ENCODE measurements around the gene C3orf62. TPM values are rescaled to one million over a fixed set of nuclear protein-coding genes. Genes with fewer than 3 reads are reported as not detected.

Gene C3orf62
- 0.43 TPM for total RNA-seq

- Histone ChIP-seq H3K27ac (peak within 1 kb of the TSS; percentile 93 to 96), H3K36me3 (peaks cover 14 to 19% of the 10 kb centered on the region in 2 donors), H3K4me1 (peaks cover 6 to 10% of the 10 kb centered on the region in 2 donors), H3K4me3 (peak within 1 kb of the TSS; percentile 50 to 64), H3K27me3 (no peaks in the 10 kb centered on the region), H3K9me3 (no peaks in the 10 kb centered on the region)
- DNase-seq (ENCODE audit: low spot score in 2 of 2) = peak; percentile 56 to 95
- intact Hi-C loops (cut with DNase I) = loop anchor here (1.0 to 5.0 kb wide), 2 partner anchors 105 to 254 kb away; partner anchors contain the start of genes KLHDC8B and NDUFAF3
- TF ChIP-seq, protein P1, sequence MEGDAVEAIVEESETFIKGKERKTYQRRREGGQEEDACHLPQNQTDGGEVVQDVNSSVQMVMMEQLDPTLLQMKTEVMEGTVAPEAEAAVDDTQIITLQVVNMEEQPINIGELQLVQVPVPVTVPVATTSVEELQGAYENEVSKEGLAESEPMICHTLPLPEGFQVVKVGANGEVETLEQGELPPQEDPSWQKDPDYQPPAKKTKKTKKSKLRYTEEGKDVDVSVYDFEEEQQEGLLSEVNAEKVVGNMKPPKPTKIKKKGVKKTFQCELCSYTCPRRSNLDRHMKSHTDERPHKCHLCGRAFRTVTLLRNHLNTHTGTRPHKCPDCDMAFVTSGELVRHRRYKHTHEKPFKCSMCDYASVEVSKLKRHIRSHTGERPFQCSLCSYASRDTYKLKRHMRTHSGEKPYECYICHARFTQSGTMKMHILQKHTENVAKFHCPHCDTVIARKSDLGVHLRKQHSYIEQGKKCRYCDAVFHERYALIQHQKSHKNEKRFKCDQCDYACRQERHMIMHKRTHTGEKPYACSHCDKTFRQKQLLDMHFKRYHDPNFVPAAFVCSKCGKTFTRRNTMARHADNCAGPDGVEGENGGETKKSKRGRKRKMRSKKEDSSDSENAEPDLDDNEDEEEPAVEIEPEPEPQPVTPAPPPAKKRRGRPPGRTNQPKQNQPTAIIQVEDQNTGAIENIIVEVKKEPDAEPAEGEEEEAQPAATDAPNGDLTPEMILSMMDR (IDR thresholded peaks at IDR 0.05) = no peak
These were observed at the start of gene C3orf62 for GRCh38 chr3:49276475-49277382. Gene C3orf62, minus strand, starts transcription at chr3:49277232. Its CDS starts 360 bp downstream, at chr3:49276872.

DNA sequence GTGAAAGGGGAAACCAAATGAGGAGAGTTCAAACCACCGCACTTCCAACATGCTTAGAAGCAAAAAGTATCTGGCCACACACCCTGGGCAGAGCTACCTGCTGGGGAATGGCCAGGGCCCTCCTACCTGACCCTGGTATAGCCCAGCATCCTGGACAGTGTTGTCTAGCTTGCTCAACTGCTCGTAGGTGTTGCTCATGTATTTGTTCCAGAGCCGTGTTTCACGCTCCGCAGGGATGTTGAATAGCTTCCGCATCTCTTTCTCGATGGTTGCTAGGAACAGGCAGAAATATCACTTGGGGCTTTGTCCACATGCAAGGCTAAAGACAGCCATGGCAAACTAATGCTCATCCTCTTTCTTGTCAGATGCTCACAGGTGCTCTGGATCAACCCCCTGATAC lies 47.7 kb upstream of the C3orf62 start:
- peaks cover 89 to 92% of the 10 kb centered on the region in 2 donors for H3K36me3 ChIP-seq
- H3K27me3 ChIP-seq = no peaks in the 10 kb centered on the region
- DNase-seq (ENCODE audit: low spot score in 2 of 2) = no peak
- TF ChIP-seq, protein P1 (IDR thresholded peaks at IDR 0.05) = no peak
- H3K27ac ChIP-seq = no peak overlapping the region
- no peak overlapping the region for H3K4me3 ChIP-seq
- H3K9me3 ChIP-seq = no peaks in the 10 kb centered on the region
- no peaks in the 10 kb centered on the region for H3K4me1 ChIP-seq
- intact Hi-C loops (cut with DNase I) = no loop called here

GRCh38 chr3:49316696-49317457 lies 39.8 kb upstream of the C3orf62 start:
- no peaks in the 10 kb centered on the region for H3K4me1 ChIP-seq
- no peaks in the 10 kb centered on the region for H3K9me3 ChIP-seq
- no peak overlapping the region for H3K27ac ChIP-seq
- TF ChIP-seq, protein P1 (IDR thresholded peaks at IDR 0.05) = no peak
- no peak overlapping the region for H3K4me3 ChIP-seq
- DNase-seq (ENCODE audit: low spot score in 2 of 2) = no peak
- no peaks in the 10 kb centered on the region for H3K27me3 ChIP-seq
- peaks cover 78 to 85% of the 10 kb centered on the region in 2 donors for H3K36me3 ChIP-seq
- intact Hi-C loops (cut with DNase I) = no loop called here

- no peaks in the 10 kb centered on the region for H3K4me1 ChIP-seq
- peaks cover 64 to 83% of the 10 kb centered on the region in 2 donors for H3K36me3 ChIP-seq
- H3K27ac ChIP-seq = peak overlapping the region in 1 of 2 donors; percentile 19
- intact Hi-C loops (cut with DNase I) = no loop called here
- H3K9me3 ChIP-seq = no peaks in the 10 kb centered on the region
- no peaks in the 10 kb centered on the region for H3K27me3 ChIP-seq
- H3K4me3 ChIP-seq = no peak overlapping the region
- no peak for DNase-seq (ENCODE audit: low spot score in 2 of 2)
- TF ChIP-seq, protein P1 (IDR thresholded peaks at IDR 0.05) = no peak
These were observed 37.1 kb upstream of the C3orf62 start for GRCh38 chr3:49313896-49314688.

GRCh38 chr3:49311283-49311682 lies 34.3 kb upstream of the C3orf62 start:
- intact Hi-C loops (cut with DNase I) = no loop called here
- Histone ChIP-seq H3K4me3 (no peak overlapping the region), H3K27me3 (no peaks in the 10 kb centered on the region), H3K4me1 (no peaks in the 10 kb centered on the region), H3K9me3 (no peaks in the 10 kb centered on the region), H3K36me3 (peaks cover 58 to 83% of the 10 kb centered on the region in 2 donors), H3K27ac (no peak overlapping the region)
- DNase-seq (ENCODE audit: low spot score in 2 of 2) = no peak
- TF ChIP-seq, protein P1 (IDR thresholded peaks at IDR 0.05) = no peak

All from ascending aorta (tissue), 2 donors.